Spinal cord (tissue), 10 donors: ENCODE results near the gene DOCK10. TPM values are rescaled to one million over a fixed set of nuclear protein-coding genes. Genes with fewer than 3 reads are reported as not detected.

ENCODE experiments used
- DNase-seq, 6 donors: peaks; one replicate each; pipeline versions ENCODE4 v3.0.0 to v3.0.0-alpha.2; 2013 to 2015; ENCODE audit warnings: low spot score in 6 of 6, low read depth in 4 of 6
- H3K27ac ChIP-seq: one replicate; pipeline ENCODE4 v1.5.1; 2013; ENCODE audit warnings: low read depth, low read length, control low read depth
- H3K27me3 ChIP-seq: one replicate; pipeline ENCODE4 v1.6.1; 2013; ENCODE audit warnings: low read length; ENCODE audit not compliant: control insufficient read depth, insufficient read depth
- H3K36me3 ChIP-seq: one replicate; pipeline ENCODE4 v1.6.1; 2013; ENCODE audit warnings: low read length; ENCODE audit not compliant: control insufficient read depth, insufficient read depth
- H3K4me1 ChIP-seq: one replicate; pipeline ENCODE4 v1.6.1; 2013; ENCODE audit warnings: low read length; ENCODE audit not compliant: control insufficient read depth, insufficient read depth
- H3K4me3 ChIP-seq: one replicate; pipeline ENCODE4 v1.5.1; 2013; ENCODE audit warnings: low read depth, low read length, control low read depth
- H3K9me3 ChIP-seq: one replicate; pipeline ENCODE4 v1.6.1; 2013; ENCODE audit warnings: low read length; ENCODE audit not compliant: control insufficient read depth, insufficient read depth
- WGBS: methylation state at CpG from one replicate; pipeline ENCODE4 v1.1.5; 2013; ENCODE audit warnings: missing lambda C conversion rate; ENCODE audit not compliant: insufficient coverage; 5-methylcytosine and 5-hydroxymethylcytosine counted together
- polyA plus RNA-seq, 2 donors: library from polyadenylated mRNA; unstranded; fragments of 120-200 nt; gene quantifications; one replicate each; pipeline ENCODE4 v1.2.1, GENCODE V29; 2013; ENCODE audit not compliant: insufficient read length in 2 of 2
- total RNA-seq, 2 donors: library from RNA; depleted of rRNA in 1 of 2; stranded (reverse); fragments of 120-200 nt in 1 of 2; fragments of >200 nt in 1 of 2; gene quantifications; one replicate each; pipeline versions ENCODE4 v1.2.3 to v1.2.4, GENCODE V29; 2013 to 2014
- donor health status: healthy.

The DOCK10 gene
- total and polyA plus RNA-seq, 4 donors = 44.4 to 87.9 (median 61.0) TPM

- WGBS = 71% methylated on average over 1 of the region's 4 CpGs
- Histone ChIP-seq H3K36me3 (peaks cover 4% of the 10 kb centered on the region), H3K9me3 (no peaks in the 10 kb centered on the region), H3K27me3 (no peaks in the 10 kb centered on the region), H3K4me3 (no peak overlapping the region), H3K27ac (no peak overlapping the region), H3K4me1 (no peaks in the 10 kb centered on the region)
- DNase-seq = peak in 1 of 6 donors; percentile 48
Measured at GRCh38 chr2:224884188-224884587, 158.1 kb downstream of the DOCK10 start.

DNA sequence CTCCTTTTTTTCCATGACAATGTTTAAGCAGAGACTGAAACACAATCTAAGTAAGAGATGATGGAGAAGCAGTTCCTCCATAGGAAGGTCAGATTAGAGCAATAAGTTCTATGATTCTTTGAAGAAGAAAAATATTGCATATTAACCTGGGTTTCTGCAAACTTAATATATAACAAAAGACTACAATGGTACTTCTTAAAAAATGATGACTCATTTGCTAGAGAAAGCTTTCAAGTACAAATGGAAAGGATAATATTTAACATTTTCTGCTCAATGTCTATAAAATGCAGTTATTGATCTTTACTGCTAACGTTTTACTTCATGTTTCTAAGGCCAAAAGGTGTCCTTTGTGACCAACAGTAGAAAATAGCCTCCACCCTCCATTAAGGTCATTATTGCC lies 158.6 kb downstream of the DOCK10 start:
- Histone ChIP-seq H3K4me1 (no peaks in the 10 kb centered on the region), H3K4me3 (no peak overlapping the region), H3K27ac (no peak overlapping the region), H3K27me3 (no peaks in the 10 kb centered on the region), H3K36me3 (peaks cover 4% of the 10 kb centered on the region), H3K9me3 (no peaks in the 10 kb centered on the region)
- WGBS = no CpG with 5 or more reads among the region's 1 CpG
- no peak for DNase-seq

- Histone ChIP-seq H3K4me1 (no peaks in the 10 kb centered on the region), H3K27ac (no peak overlapping the region), H3K9me3 (no peaks in the 10 kb centered on the region), H3K4me3 (no peak overlapping the region), H3K36me3 (peaks cover 4% of the 10 kb centered on the region), H3K27me3 (no peaks in the 10 kb centered on the region)
- no peak for DNase-seq
- WGBS = no CpG with 5 or more reads among the region's 6 CpGs
Measured at GRCh38 chr2:224883172-224883516, 159.1 kb downstream of the DOCK10 start.

DNA sequence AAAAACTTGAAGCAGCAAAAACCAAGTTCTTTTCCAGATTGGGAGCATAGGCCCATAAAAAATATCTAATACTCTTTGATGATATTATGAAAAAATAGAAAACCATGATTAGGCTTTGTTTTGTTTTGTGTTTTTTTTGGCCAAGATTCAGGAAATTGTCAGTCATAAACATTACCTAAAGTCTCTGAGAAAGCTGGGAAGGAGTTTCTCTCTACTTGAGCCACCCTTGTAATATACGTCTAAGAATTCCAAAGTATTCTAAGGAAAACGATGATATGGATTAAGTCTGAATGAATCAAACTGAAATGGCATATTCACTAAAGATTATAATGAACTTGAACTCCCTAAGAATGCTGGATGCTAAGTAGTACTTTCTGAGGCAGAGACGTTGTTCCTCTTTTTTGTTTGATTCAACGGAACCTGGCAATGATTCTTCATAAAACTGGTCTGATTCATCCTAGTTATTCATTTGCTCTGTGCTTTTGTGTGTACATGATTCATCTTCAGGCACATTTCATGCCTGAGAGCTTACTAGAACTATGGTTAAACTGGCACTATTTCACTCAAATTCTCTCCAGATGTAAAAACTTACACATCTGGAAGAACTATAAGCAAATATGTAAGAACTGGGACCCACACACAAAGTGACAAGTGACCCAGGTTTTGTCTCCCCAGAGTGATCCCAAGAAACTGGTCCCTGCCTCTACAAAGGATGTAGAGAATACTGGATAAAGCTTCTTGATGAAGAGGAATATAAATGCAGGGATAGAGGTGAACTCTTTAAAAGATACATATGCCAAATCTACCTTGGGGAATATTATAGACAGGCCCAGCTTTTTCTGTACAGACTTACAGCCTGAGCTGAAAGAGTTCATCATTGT lies 159.7 kb downstream of the DOCK10 start:
- H3K4me1 ChIP-seq = no peaks in the 10 kb centered on the region
- no peaks in the 10 kb centered on the region for H3K27me3 ChIP-seq
- H3K27ac ChIP-seq = no peak overlapping the region
- DNase-seq = no peak
- no peaks in the 10 kb centered on the region for H3K9me3 ChIP-seq
- no peak overlapping the region for H3K4me3 ChIP-seq
- peaks cover 4% of the 10 kb centered on the region for H3K36me3 ChIP-seq
- no CpG with 5 or more reads among the region's 4 CpGs for WGBS

DNA sequence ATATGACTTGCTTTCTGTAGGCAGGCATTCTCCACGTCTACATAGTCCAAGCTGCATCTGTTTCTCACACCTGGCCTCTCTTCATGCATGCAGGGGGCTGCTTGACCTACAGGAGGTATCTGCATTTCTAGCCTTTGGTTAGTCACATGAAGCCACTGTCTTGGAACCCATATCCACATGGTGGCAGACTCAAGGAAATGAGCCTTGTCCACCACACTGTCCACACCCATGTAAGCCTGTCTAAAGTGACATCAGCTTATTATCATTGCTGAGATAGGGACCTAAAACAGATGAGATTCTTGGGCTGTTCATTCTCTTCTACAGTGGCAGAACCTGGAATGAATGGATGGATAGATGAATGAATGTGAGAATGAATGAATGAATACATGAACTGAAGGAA lies 160.4 kb downstream of the DOCK10 start:
- H3K27ac ChIP-seq = no peak overlapping the region
- whole genome bisulfite sequencing = 71% methylated on average over 1 of the region's 1 CpG
- no peak for DNase-seq

GRCh38 chr2:224876522-224876921 lies 165.7 kb downstream of the DOCK10 start:
- Histone ChIP-seq H3K36me3 (peaks cover 4% of the 10 kb centered on the region), H3K27me3 (no peaks in the 10 kb centered on the region), H3K4me1 (no peaks in the 10 kb centered on the region), H3K9me3 (no peaks in the 10 kb centered on the region), H3K27ac (no peak overlapping the region), H3K4me3 (no peak overlapping the region)
- DNase-seq = no peak
- 96% methylated on average over 6 of the region's 6 CpGs for WGBS

More for the DNA sequence above, 160.4 kb downstream of the DOCK10 start:
- Histone ChIP-seq H3K4me1 (no peaks in the 10 kb centered on the region), H3K36me3 (peaks cover 4% of the 10 kb centered on the region), H3K4me3 (no peak overlapping the region), H3K27me3 (no peaks in the 10 kb centered on the region), H3K9me3 (no peaks in the 10 kb centered on the region)

DNA sequence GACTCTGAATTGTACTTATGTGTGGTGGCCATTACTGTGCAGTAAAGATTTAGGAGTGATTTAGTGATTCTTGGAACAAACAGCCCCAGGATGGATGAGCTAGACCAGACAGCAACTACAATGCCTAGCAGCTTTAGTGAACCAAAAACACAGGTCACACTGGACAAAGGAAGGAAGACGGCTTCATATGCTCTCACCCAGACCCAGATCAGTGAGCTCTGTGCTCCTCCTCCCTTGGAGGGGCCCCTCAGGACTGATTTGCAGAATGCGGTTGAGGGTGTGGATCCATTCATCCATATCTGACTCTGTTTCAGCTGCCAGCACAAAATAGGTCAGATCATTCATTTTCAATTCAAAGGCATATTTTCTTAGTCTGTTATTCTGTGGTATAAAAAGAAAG lies 166.4 kb downstream of the DOCK10 start:
- Histone ChIP-seq H3K27me3 (no peaks in the 10 kb centered on the region), H3K4me1 (no peaks in the 10 kb centered on the region), H3K4me3 (no peak overlapping the region), H3K9me3 (no peaks in the 10 kb centered on the region), H3K36me3 (peaks cover 4% of the 10 kb centered on the region), H3K27ac (no peak overlapping the region)
- no peak for DNase-seq
- WGBS = no CpG with 5 or more reads among the region's 2 CpGs

DNA sequence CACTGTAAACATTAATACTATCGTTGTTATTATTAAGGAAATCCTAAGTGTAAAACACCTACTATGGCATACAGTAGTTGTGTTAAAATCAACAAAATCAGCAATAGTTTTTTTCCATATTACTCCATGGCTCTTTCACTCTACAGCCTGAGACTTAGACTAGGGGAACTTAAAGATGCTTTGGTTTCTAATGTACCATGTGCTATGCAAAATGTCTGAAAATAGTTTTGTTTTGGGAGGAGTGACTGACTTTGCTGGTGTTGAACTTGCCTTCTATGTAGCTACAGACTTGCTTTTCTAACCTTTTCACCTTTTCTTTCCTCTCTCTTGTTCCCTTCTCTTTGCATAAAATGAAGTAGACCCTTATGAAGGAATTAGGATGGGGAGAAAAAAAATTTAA lies 167.1 kb downstream of the DOCK10 start:
- Histone ChIP-seq H3K27me3 (no peaks in the 10 kb centered on the region), H3K4me3 (no peak overlapping the region), H3K27ac (no peak overlapping the region), H3K36me3 (peaks cover 4% of the 10 kb centered on the region), H3K9me3 (no peaks in the 10 kb centered on the region), H3K4me1 (no peaks in the 10 kb centered on the region)
- DNase-seq = no peak
- WGBS = no CpG with 5 or more reads among the region's 1 CpG

GRCh38 chr2:224871813-224872212 lies 170.5 kb downstream of the DOCK10 start:
- no peaks in the 10 kb centered on the region for H3K4me1 ChIP-seq
- WGBS = no CpG with 5 or more reads among the region's 1 CpG
- H3K36me3 ChIP-seq = peaks cover 7% of the 10 kb centered on the region
- DNase-seq = no peak
- no peak overlapping the region for H3K4me3 ChIP-seq
- no peak overlapping the region for H3K27ac ChIP-seq
- H3K27me3 ChIP-seq = no peaks in the 10 kb centered on the region
- H3K9me3 ChIP-seq = no peaks in the 10 kb centered on the region

- peaks cover 7% of the 10 kb centered on the region for H3K36me3 ChIP-seq
- no peak overlapping the region for H3K4me3 ChIP-seq
- H3K27me3 ChIP-seq = no peaks in the 10 kb centered on the region
- no peak overlapping the region for H3K27ac ChIP-seq
- no peaks in the 10 kb centered on the region for H3K4me1 ChIP-seq
- DNase-seq = no peak
- no peaks in the 10 kb centered on the region for H3K9me3 ChIP-seq
Measured at GRCh38 chr2:224870341-224870740, 171.9 kb downstream of the DOCK10 start.
